Raji (cell line): ENCODE data around the gene KRT15.

Source experiments
- POLR2A ChIP-seq: IDR thresholded peaks from 2 replicates; pipeline ENCODE4 v1.6.1; 2011; ENCODE audit warnings: low read depth, low read length, control low read depth; ENCODE audit not compliant: insufficient read depth

KRT15 gene

GRCh38 chr17:41547921-41548843, 29.5 kb upstream of the KRT15 start:
- no peak for TF ChIP-seq POLR2A

DNA sequence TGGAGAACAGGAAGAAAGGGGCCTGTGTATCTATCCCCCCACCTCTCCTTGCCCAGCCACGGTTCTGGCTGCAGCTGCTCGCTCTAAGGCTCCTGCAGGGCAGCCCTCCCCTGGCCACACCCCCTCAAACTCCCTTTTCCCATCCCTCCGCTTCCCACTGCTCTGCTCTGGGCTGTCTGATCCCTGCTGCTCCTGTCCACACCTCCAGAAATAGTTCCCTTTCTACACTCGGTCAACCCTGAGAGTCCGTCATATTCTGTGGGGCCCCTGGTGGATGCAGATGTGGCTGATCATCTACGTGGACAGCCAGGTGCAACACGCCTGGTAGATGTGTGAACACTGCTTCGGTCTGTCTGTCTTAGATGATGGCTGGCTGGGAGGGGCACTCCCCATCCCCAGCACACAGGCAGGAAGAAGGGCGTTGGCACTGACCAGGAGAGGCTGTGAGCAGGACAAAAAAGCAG, 28.7 kb upstream of the KRT15 start:
- TF ChIP-seq POLR2A, result no peak

- TF ChIP-seq POLR2A, result no peak
These were observed 28.1 kb upstream of the KRT15 start for GRCh38 chr17:41546819-41547218.

- TF ChIP-seq POLR2A, result no peak
These were observed 27.2 kb upstream of the KRT15 start for GRCh38 chr17:41545829-41546410.

GRCh38 chr17:41544935-41545334, 26.2 kb upstream of the KRT15 start:
- TF ChIP-seq POLR2A, result no peak

DNA sequence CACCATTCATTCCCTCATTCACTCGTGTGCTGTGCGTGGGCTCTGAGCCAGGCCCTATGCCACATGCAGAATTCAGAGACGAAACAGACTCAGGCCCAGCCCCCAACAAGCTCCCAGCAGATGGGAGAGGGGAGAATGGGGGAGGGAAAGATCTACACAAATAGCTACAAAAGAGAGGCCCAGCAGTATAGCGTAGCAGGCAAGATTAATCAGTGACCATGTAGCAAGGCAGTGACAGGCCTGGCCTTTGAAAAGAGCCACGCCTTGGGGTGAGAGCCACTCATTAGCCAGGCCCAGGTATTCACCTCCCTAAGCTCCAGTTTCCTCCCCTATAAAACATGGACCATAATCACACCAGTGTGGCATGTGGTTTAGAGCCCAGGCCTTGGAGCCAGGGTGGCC, 25.8 kb upstream of the KRT15 start:
- no peak for TF ChIP-seq POLR2A

DNA sequence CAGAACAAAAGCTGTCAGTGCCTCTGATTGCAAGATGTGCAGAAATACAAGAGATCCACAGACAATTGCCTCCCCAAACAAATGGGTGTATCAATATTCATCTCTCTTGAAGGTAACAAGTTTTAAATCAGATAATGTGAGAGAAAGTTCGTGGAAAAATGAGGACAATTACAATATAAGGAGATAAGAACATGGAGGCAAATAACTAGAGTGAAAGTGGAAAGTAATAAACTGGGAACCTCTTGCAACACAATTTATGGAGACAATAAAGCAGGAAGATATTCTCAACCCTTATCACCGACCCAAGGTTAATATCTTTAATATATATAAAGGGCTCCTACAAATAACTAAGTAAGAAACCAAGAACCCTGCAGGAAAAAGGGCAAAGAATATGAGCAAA, 23.7 kb upstream of the KRT15 start:
- TF ChIP-seq POLR2A, result no peak

GRCh38 chr17:41540921-41541625, 22.4 kb upstream of the KRT15 start:
- no peak for TF ChIP-seq POLR2A

- no peak for TF ChIP-seq POLR2A
These were observed 21.4 kb upstream of the KRT15 start for GRCh38 chr17:41539979-41540701.

DNA sequence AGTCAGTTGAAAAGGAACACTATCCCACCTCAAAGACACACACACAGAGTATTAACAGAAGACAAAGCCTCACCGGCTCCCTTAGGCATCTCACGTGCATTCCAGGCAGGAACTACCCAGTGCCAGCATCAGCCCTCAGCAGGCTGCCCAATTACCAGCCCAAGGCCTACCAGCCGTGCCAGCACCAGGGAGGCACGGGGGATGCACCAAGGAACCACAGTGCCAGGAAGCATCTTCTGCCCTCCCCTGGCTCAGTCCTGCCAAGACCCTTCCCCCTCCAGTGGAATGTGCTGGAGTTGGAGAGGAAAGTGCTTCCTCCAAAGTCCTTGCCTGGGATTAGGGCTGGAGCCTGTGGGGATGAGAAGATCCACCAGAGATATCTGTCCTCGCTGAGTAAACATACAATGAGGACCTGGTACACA, 20.4 kb upstream of the KRT15 start:
- TF ChIP-seq POLR2A, result no peak

- TF ChIP-seq POLR2A, result no peak
These were observed 19.9 kb upstream of the KRT15 start for GRCh38 chr17:41538565-41538991.

- TF ChIP-seq POLR2A, result no peak
These were observed 19.3 kb upstream of the KRT15 start for GRCh38 chr17:41537990-41538389.

DNA sequence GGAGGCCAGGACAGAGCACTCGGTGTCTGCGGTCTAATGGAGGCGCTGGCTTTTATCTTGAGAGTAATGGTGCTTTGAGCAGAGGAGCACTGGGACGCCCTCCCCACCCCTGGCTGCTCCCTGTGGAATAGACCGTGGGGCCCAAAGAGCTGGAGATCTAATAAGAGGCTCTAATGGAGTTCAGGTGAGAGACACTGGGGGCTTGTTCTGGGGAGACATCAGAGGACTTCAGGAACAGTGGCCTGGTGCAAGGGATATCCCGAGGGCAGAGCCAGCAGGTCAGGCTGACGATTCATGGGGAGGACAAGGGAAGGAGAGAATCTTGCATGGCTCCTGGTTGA, 18.9 kb upstream of the KRT15 start:
- TF ChIP-seq POLR2A, result no peak

- TF ChIP-seq POLR2A, result no peak
These were observed 18.3 kb upstream of the KRT15 start for GRCh38 chr17:41536741-41537613.

DNA sequence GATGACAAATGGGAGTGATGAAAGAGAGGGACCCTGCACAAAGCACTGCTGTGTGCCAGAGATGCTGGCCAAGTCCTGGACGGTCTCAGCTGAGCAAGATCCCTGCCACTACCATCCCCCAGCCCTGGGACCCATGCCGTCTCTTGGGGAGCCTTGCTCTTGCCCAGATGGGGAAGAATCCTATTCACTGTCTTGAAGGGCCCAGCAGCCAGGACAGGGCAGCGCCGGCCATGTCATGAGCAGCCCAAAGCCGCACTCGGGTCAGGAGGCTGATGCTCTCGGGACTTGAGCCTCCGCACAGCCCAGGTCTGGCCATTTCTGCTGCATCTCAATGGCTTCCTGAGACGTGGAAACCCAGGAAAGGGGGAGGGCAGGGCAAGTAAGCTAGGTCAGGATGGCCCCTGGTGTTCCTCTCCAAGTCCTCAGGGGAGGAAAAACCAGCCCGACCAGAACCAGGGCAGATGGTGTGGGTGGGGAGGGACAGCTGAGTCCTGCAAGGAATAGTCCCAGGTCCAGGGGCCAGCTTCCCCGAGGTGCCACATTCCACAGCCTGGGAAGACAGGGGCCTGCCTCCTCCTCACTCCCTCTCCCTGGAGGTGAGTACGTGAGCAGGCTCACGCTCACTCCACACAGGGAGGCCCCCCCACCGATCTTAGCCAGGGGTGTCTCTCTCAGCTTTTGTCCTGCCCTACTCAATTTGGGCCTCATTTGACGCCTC, 17.2 kb upstream of the KRT15 start:
- no peak for TF ChIP-seq POLR2A
